Endothelial cell of umbilical vein (primary cell): ENCODE measurements around the gene TPP2. TPM values are rescaled to one million over a fixed set of nuclear protein-coding genes. Genes with fewer than 3 reads are reported as not detected.

Experiments
- BruUV-seq: library from RNA; stranded (reverse); fragments of 400-500 nt; replicated peaks from 2 replicates; lab custom pipeline; 2021; lab: Mats Ljungman, UMichigan
- CTCF ChIA-PET: fragments of 300-600, 350-600 bp; sonication (Branson Sonifier 250); formaldehyde crosslinking; loops from one replicate; lab custom pipeline; 2021; ENCODE audit warnings: antibody characterized with exemption, inconsistent platforms; lab: Charles Lee
- POLR2A ChIA-PET: fragments of 300-600, 350-600 bp; sonication (Branson Sonifier 250); formaldehyde crosslinking; loops from one replicate; lab custom pipeline; 2021; ENCODE audit warnings: antibody characterized with exemption, inconsistent platforms; lab: Charles Lee
- DNase-seq: peaks from one replicate; pipeline ENCODE4 v3.0.0-alpha.2; 2011; ENCODE audit warnings: low read depth, low spot score
- FAIRE-seq: peaks from 2 replicates; lab custom pipeline; 2011; peaks lifted over from hg19 to GRCh38; lab: Jason Lieb, UNC
- H2AFZ ChIP-seq: 2 replicates; pipeline ENCODE4 v1.6.0; 2012; ENCODE audit warnings: low read depth, low read length, control low read depth, inconsistent platforms
- H3K27ac ChIP-seq: 2 replicates; pipeline ENCODE4 v1.5.1; 2011; ENCODE audit warnings: low read depth, mild to moderate bottlenecking, control low read depth, low read length, moderate library complexity; ENCODE audit not compliant: insufficient read depth
- H3K27me3 ChIP-seq, 2 experiments: 2 replicates each; pipeline versions ENCODE4 v1.6.0 to v1.6.1; 2011; ENCODE audit warnings: low read length in 2 of 2, mixed read lengths in 1 of 2; ENCODE audit not compliant: control insufficient read depth in 2 of 2, insufficient read depth in 2 of 2
- H3K36me3 ChIP-seq, 2 experiments: 2 replicates in 1 of 2; 3 replicates in 1 of 2; pipeline ENCODE4 v1.5.1; 2011; ENCODE audit warnings: low read length in 2 of 2, mild to moderate bottlenecking in 1 of 2, moderate library complexity in 1 of 2; ENCODE audit not compliant: control insufficient read depth in 2 of 2, insufficient read depth in 2 of 2; ENCODE audit errors: extremely low read depth in 1 of 2
- H3K4me1 ChIP-seq: 3 replicates; pipeline ENCODE4 v1.5.1; 2011; ENCODE audit warnings: mild to moderate bottlenecking, low read length; ENCODE audit not compliant: control insufficient read depth, insufficient read depth; ENCODE audit errors: extremely low read depth
- H3K4me2 ChIP-seq: 2 replicates; pipeline ENCODE4 v1.6.1; 2011; ENCODE audit warnings: low read length, control low read depth, mixed read lengths; ENCODE audit not compliant: insufficient read depth
- H3K4me3 ChIP-seq, 3 experiments: fragments of 200-600 bp in 1 of 3; sonication (generic), shearing (Covaris generic) in 1 of 3; replicated peaks in 1 of 3; 2 replicates each; pipeline ENCODE4 v1.5.1; 2011 to 2016; ENCODE audit warnings: control low read depth in 3 of 3, low read length in 3 of 3, mild to moderate bottlenecking in 2 of 3, inconsistent platforms in 1 of 3, low read depth in 1 of 3, moderate library complexity in 1 of 3; ENCODE audit not compliant: insufficient read depth in 1 of 3
- H3K79me2 ChIP-seq: 2 replicates; pipeline ENCODE4 v1.6.0; 2012; ENCODE audit warnings: low read length, inconsistent platforms; ENCODE audit not compliant: control insufficient read depth, insufficient read depth
- H3K9ac ChIP-seq: replicated peaks from 2 replicates; pipeline ENCODE3; 2011; ENCODE audit warnings: low read length, control low read depth; ENCODE audit not compliant: insufficient read depth; ENCODE audit errors: extremely low read depth
- H3K9me1 ChIP-seq: replicated peaks from 3 replicates; pipeline ENCODE4 v1.6.0; 2011; ENCODE audit warnings: mild to moderate bottlenecking, low read length; ENCODE audit not compliant: control insufficient read depth, insufficient read depth; ENCODE audit errors: extremely low read depth
- H3K9me3 ChIP-seq: replicated peaks from 2 replicates; pipeline ENCODE4 v1.5.1; 2012; ENCODE audit warnings: low read length, inconsistent platforms; ENCODE audit not compliant: control insufficient read depth, insufficient read depth
- H4K20me1 ChIP-seq: replicated peaks from 2 replicates; pipeline ENCODE3; 2011; ENCODE audit warnings: mild to moderate bottlenecking, low read length; ENCODE audit not compliant: control insufficient read depth, insufficient read depth; ENCODE audit errors: extremely low read depth
- EZH2 ChIP-seq: IDR thresholded peaks from 2 replicates; pipeline ENCODE4 v1.6.1; 2012; ENCODE audit warnings: borderline replicate concordance, low read depth, mild to moderate bottlenecking, moderate library complexity, low read length, inconsistent platforms; ENCODE audit not compliant: severe bottlenecking
- FOS ChIP-seq: IDR thresholded peaks from 2 replicates; pipeline ENCODE4 v1.6.1; 2011; ENCODE audit warnings: mild to moderate bottlenecking, low read length, moderate library complexity, borderline replicate concordance; ENCODE audit not compliant: insufficient read depth
- GATA2 ChIP-seq: IDR thresholded peaks from 2 replicates; pipeline ENCODE4 v1.7.0; 2011; ENCODE audit warnings: low read depth, mild to moderate bottlenecking, moderate library complexity, mixed read lengths, low read length; ENCODE audit not compliant: insufficient read length, insufficient read depth
- JUN ChIP-seq: IDR thresholded peaks from 2 replicates; pipeline ENCODE4 v1.6.1; 2011; ENCODE audit warnings: borderline replicate concordance, low read depth; ENCODE audit not compliant: insufficient read length, insufficient read depth
- MAX ChIP-seq: IDR thresholded peaks from 2 replicates; pipeline ENCODE4 v1.6.1; 2011; ENCODE audit not compliant: insufficient read depth, insufficient read length
- MYC ChIP-seq: IDR thresholded peaks from one replicate; pipeline ENCODE4 v1.6.1; 2011; ENCODE audit warnings: mild to moderate bottlenecking, low read depth, low read length
- POLR2A ChIP-seq: IDR thresholded peaks from 2 replicates; pipeline ENCODE4 v1.6.1; 2012; ENCODE audit warnings: low read depth, mild to moderate bottlenecking, control low read depth, low read length
- POLR2AphosphoS5 ChIP-seq: IDR thresholded peaks from 2 replicates; pipeline ENCODE4 v1.6.1; 2012; ENCODE audit warnings: low read depth, mild to moderate bottlenecking, control low read depth, low read length, moderate library complexity; ENCODE audit not compliant: insufficient read depth
- dilution Hi-C: fragments of 300-500 bp; cut with MboI; formaldehyde crosslinking; loops from one replicate; pipeline ENCODE4 v1.15.0; 2019; ENCODE audit warnings: low sequenced_read_pairs; ENCODE audit not compliant: extremely low pct_ligation_motif_present
- intact Hi-C: fragments of 100-400 bp; cut with micrococcal nuclease; formaldehyde crosslinking; loops from one replicate; pipeline ENCODE4 v1.10.0; 2022
- polyA plus RNA-seq, 4 experiments: library from polyadenylated mRNA; depleted of rRNA in 3 of 4; stranded (reverse) in 3 of 4; unstranded in 1 of 4; fragments of >200 nt; gene quantifications; 2 replicates each; pipeline versions ENCODE4 v1.2.1 to v1.2.3, GENCODE V29; 2011 to 2012; ENCODE audit warnings: missing spikeins in 1 of 4
- total RNA-seq: library from RNA; stranded (reverse); gene quantifications from 2 replicates; pipeline ENCODE4 v1.2.3, GENCODE V29; 2021
- TF ChIP-seq, protein P1 (sequence below), 2 donors: IDR thresholded peaks; 1 replicate in 1 of 2; 2 replicates in 1 of 2; pipeline ENCODE4 v1.5.1; 2011; ENCODE audit warnings: low read length in 2 of 2, mild to moderate bottlenecking in 2 of 2, moderate library complexity in 2 of 2, control low read depth in 1 of 2, inconsistent platforms in 1 of 2, low read depth in 1 of 2; ENCODE audit not compliant: insufficient read depth in 1 of 2; ENCODE audit errors: extremely low read depth in 1 of 2

Gene TPP2
- total and polyA plus RNA-seq, 2 donors (not counting 3 experiments of a cell fraction or from before 2014, with no cell fraction given) = 11.5 to 46.7 TPM

DNA sequence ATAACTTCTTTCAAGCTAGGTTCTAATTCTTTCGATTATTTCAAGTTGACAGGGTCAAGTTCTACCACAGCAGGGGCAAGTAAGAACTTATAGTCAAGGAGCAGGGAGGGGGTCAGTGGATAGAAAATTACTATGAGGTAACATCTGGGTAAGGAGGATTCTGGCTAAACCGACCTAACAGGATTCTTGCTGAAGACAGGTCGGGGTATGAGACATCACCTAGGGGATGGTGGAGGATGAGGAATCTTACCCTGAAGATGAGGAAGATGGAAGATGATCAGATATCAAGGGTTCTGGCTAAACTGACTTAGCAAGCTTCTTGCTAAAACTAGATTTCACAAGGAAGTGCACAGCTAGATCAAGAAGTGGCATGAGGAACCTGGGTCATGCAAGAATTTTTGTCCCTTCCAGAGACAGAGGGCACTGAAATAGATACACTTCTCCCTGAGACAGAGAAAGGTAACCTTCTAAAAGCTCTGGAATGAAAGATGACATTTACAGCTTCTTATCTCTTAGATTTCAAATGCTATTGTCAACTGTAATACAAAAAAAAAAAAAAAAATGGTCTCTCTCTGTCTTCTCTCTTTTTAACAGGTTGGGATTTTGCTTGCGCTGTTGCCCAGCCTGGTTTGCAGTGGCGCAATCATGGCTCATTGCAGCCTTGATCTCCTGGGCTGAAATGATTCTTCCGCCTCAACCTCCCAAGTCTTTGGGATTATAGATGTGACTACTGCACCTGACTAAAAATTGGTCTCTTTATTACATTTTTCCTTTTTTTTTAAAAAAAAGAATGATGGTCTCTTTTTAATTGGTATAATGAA lies 107.7 kb downstream of the TPP2 start:
- CTCF ChIA-PET = interaction anchor here (0.9 to 2.1 kb wide), 4 partner anchors 10 to 112 kb away, joined by 3 to 13 read pairs (median 6); no protein-coding TSS in a partner anchor
- BruUV-seq = no TSS peak
- POLR2A ChIA-PET = interaction anchor here (0.5 to 1.2 kb wide), 2 partner anchors 69 to 101 kb away, joined by 3 read pairs; partner anchors contain the start of gene TEX30
- Histone ChIP-seq H3K4me3 (no peak overlapping the region), H3K36me3 (no peaks in the 10 kb centered on the region), H4K20me1 (no peaks in the 10 kb centered on the region), H3K79me2 (no peaks in the 10 kb centered on the region), H3K4me2 (peak overlapping the region; percentile 53), H3K9me1 (no peaks in the 10 kb centered on the region), H3K27ac (peak overlapping the region; percentile 58), H3K27me3 (no peaks in the 10 kb centered on the region), H3K9me3 (no peaks in the 10 kb centered on the region), H2AFZ (no peak overlapping the region), H3K9ac (peak overlapping the region; percentile 16), H3K4me1 (peaks cover 48% of the 10 kb centered on the region)
- TF ChIP-seq JUN (no peak), POLR2A (no peak), POLR2AphosphoS5 (no peak), MAX (no peak), MYC (no peak), GATA2 (no peak), EZH2 (no peak), FOS (no peak)
- TF ChIP-seq, protein P1, sequence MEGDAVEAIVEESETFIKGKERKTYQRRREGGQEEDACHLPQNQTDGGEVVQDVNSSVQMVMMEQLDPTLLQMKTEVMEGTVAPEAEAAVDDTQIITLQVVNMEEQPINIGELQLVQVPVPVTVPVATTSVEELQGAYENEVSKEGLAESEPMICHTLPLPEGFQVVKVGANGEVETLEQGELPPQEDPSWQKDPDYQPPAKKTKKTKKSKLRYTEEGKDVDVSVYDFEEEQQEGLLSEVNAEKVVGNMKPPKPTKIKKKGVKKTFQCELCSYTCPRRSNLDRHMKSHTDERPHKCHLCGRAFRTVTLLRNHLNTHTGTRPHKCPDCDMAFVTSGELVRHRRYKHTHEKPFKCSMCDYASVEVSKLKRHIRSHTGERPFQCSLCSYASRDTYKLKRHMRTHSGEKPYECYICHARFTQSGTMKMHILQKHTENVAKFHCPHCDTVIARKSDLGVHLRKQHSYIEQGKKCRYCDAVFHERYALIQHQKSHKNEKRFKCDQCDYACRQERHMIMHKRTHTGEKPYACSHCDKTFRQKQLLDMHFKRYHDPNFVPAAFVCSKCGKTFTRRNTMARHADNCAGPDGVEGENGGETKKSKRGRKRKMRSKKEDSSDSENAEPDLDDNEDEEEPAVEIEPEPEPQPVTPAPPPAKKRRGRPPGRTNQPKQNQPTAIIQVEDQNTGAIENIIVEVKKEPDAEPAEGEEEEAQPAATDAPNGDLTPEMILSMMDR (IDR thresholded peaks at IDR 0.05; ENCODE audit: extremely low read depth in 1 of 2, insufficient read depth in 1 of 2, low read depth in 1 of 2, low read length in 2 of 2) = no peak
- intact Hi-C loops = loop anchor here (1.0 to 2.0 kb wide), 2 partner anchors 25 to 66 kb away; no protein-coding TSS in a partner anchor
- no peak for FAIRE-seq
- dilution Hi-C loops = no loop called here
- DNase-seq = no peak
